Measurements from ENCODE around the gene SLC9C1.

Gene SLC9C1

GRCh38 chr3:112109322-112109721 lies 184.7 kb downstream of the SLC9C1 start:
- DNase-seq (ENCODE audit: low read depth), result no peak

- no peak for DNase-seq (ENCODE audit: low read depth)
Measured at GRCh38 chr3:112104774-112105173, 189.2 kb downstream of the SLC9C1 start.

GRCh38 chr3:112101916-112102315 lies 192.1 kb downstream of the SLC9C1 start:
- no peak for DNase-seq (ENCODE audit: low read depth)

GRCh38 chr3:112097378-112097777 lies 196.6 kb downstream of the SLC9C1 start:
- DNase-seq (ENCODE audit: low read depth), result no peak

- no peak for DNase-seq (ENCODE audit: low read depth)
Measured at GRCh38 chr3:112096176-112096575, 197.8 kb downstream of the SLC9C1 start.

GRCh38 chr3:112095731-112096130 lies 198.3 kb downstream of the SLC9C1 start:
- no peak for DNase-seq (ENCODE audit: low read depth)

- DNase-seq (ENCODE audit: low read depth), result no peak
Measured at GRCh38 chr3:112093180-112093522, 200.9 kb downstream of the SLC9C1 start.

GRCh38 chr3:112092496-112093179 lies 201.4 kb downstream of the SLC9C1 start:
- no peak for DNase-seq (ENCODE audit: low read depth)

- no peak for DNase-seq (ENCODE audit: low read depth)
Measured at GRCh38 chr3:112090887-112091586, 203.0 kb downstream of the SLC9C1 start.

Measured in T follicular helper cell (primary cell).